Tibial nerve (tissue), 4 donors: ENCODE results near the gene SERINC3. TPM values are rescaled to one million over a fixed set of nuclear protein-coding genes. Genes with fewer than 3 reads are reported as not detected.

ENCODE experiments used
- DNase-seq, 2 donors: peaks; one replicate each; pipeline ENCODE4 v3.0.0-alpha.2; 2019; ENCODE audit warnings: low spot score in 2 of 2
- H3K27ac ChIP-seq, 4 donors: fragments of 200-600 bp; sonication (generic) in 3 of 4; one replicate each; pipeline ENCODE4 v1.5.1; 2017 to 2019; ENCODE audit warnings: mild to moderate bottlenecking in 1 of 4
- H3K27me3 ChIP-seq, 2 donors: fragments of 200-600 bp; sonication (generic) in 1 of 2; one replicate each; pipeline versions ENCODE4 v1.5.1 to v1.6.0; 2017 to 2019
- H3K36me3 ChIP-seq, 3 donors: fragments of 200-600 bp; sonication (generic); one replicate each; pipeline ENCODE4 v1.5.1; 2018 to 2019
- H3K4me1 ChIP-seq, 4 donors: fragments of 200-600 bp; sonication (generic) in 3 of 4; one replicate each; pipeline ENCODE4 v1.5.1; 2017 to 2019
- H3K4me3 ChIP-seq, 4 donors: fragments of 200-600 bp; sonication (generic) in 3 of 4; one replicate each; pipeline ENCODE4 v1.5.1; 2017 to 2019; ENCODE audit warnings: mild to moderate bottlenecking in 1 of 4, moderate library complexity in 1 of 4
- H3K9me3 ChIP-seq, 4 donors: fragments of 200-600 bp; sonication (generic) in 3 of 4; one replicate each; pipeline ENCODE4 v1.5.1; 2017 to 2019
- EP300 ChIP-seq, 2 donors: sonication (generic); formaldehyde crosslinking; IDR thresholded peaks; one replicate each; pipeline ENCODE4 v1.6.1; 2017; ENCODE audit warnings: antibody characterized with exemption in 2 of 2, mild to moderate bottlenecking in 1 of 2
- POLR2A ChIP-seq, 2 donors: fragments of 450-650 bp; IDR thresholded peaks; one replicate each; pipeline ENCODE4 v1.6.1; 2017; ENCODE audit warnings: antibody characterized with exemption in 2 of 2, mild to moderate bottlenecking in 2 of 2, moderate library complexity in 2 of 2
- WGBS, 2 donors: methylation state at CpG; one replicate each; pipeline ENCODE4 v1.1.5; 2018; 5-methylcytosine and 5-hydroxymethylcytosine counted together
- total RNA-seq, 4 donors: library from RNA; depleted of rRNA; stranded (reverse); fragments of >200 nt; gene quantifications; one replicate each; pipeline ENCODE4 v1.1.0, GENCODE V29; 2016
- TF ChIP-seq, protein P1 (sequence below), 5 experiments: fragments of 200-600 bp in 3 of 5; fragments of 450-650 bp in 2 of 5; sonication (generic) in 3 of 5; IDR thresholded peaks; one replicate each; pipeline ENCODE4 v1.5.1; 2016 to 2019; ENCODE audit warnings: antibody characterized with exemption in 5 of 5, mild to moderate bottlenecking in 3 of 5, moderate library complexity in 2 of 5

The SERINC3 gene
- total RNA-seq, 4 donors from 2014 or later: 59.7 to 97.5 (median 86.7) TPM

DNA sequence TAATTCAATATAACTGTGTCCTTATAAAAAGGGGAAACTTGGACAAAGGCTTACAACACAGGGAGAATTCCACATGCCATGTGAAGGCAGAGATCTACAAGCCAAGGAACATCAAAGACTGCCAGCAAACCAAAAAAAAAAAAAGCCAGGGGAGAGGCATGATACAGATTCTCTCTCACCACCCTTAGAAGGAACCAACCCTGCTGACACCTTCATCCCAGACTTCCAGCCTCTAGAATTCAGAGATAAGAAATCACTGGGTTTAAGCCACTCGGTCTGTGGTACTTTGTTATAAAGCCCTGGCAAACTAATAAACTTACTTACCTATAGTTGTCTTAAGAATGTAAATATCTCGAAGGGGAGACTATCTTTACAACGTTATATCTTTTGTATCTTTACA is 4.4 kb downstream of the SERINC3 start:
- Histone ChIP-seq H3K27ac (peak overlapping the region in 1 of 4 donors; percentile 1), H3K27me3 (no peaks in the 10 kb centered on the region), H3K4me1 (peaks cover 2 to 83% (median 43%) of the 10 kb centered on the region in 4 donors), H3K36me3 (peaks cover 0 to 19% (median 0%) of the 10 kb centered on the region in 3 donors), H3K9me3 (no peaks in the 10 kb centered on the region), H3K4me3 (no peak overlapping the region)
- no peak for DNase-seq
- no peak for TF ChIP-seq POLR2A (IDR thresholded peaks at IDR 0.05)
- TF ChIP-seq, protein P1, sequence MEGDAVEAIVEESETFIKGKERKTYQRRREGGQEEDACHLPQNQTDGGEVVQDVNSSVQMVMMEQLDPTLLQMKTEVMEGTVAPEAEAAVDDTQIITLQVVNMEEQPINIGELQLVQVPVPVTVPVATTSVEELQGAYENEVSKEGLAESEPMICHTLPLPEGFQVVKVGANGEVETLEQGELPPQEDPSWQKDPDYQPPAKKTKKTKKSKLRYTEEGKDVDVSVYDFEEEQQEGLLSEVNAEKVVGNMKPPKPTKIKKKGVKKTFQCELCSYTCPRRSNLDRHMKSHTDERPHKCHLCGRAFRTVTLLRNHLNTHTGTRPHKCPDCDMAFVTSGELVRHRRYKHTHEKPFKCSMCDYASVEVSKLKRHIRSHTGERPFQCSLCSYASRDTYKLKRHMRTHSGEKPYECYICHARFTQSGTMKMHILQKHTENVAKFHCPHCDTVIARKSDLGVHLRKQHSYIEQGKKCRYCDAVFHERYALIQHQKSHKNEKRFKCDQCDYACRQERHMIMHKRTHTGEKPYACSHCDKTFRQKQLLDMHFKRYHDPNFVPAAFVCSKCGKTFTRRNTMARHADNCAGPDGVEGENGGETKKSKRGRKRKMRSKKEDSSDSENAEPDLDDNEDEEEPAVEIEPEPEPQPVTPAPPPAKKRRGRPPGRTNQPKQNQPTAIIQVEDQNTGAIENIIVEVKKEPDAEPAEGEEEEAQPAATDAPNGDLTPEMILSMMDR (IDR thresholded peaks at IDR 0.05): no peak
- no peak for TF ChIP-seq EP300 (IDR thresholded peaks at IDR 0.05)
- WGBS, 2 donors: 83 to 85% methylated on average over 3 of the region's 3 CpGs

DNA sequence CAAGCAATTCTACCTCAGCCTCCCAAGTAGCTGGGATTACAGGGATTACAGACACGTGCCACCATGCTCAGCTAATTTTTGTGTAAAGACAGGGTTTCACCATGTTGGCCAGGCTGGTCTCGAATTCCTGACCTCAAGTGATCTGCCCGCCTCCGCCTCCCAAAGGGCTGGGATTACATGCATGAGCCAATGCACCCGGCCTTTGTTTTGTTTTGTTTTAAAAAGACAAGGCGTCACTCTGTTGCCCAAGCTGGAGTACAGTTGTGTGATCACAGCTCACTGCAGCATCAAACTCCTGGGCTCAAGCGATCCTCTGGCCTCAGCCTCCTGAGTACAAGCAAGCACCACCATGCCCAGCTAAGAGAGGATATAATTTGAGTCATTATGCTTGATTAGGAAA is 5.4 kb downstream of the SERINC3 start:
- TF ChIP-seq, protein P1 (IDR thresholded peaks at IDR 0.05): no peak
- TF ChIP-seq POLR2A (IDR thresholded peaks at IDR 0.05): no peak
- TF ChIP-seq EP300 (IDR thresholded peaks at IDR 0.05): no peak
- WGBS, 2 donors: 37 to 51% methylated on average over 7 of the region's 7 CpGs

GRCh38 chr20:44513871-44514270 is 8.0 kb downstream of the SERINC3 start:
- H3K27ac ChIP-seq: no peak overlapping the region
- 82 to 85% methylated on average over 10 of the region's 10 CpGs for WGBS, 2 donors
- TF ChIP-seq EP300 (IDR thresholded peaks at IDR 0.05): no peak
- TF ChIP-seq POLR2A (IDR thresholded peaks at IDR 0.05): no peak
- TF ChIP-seq, protein P1 (IDR thresholded peaks at IDR 0.05): no peak
- H3K9me3 ChIP-seq: no peaks in the 10 kb centered on the region
- H3K27me3 ChIP-seq: no peaks in the 10 kb centered on the region
- H3K4me3 ChIP-seq: no peak overlapping the region
- H3K4me1 ChIP-seq: peaks cover 0 to 58% (median 20%) of the 10 kb centered on the region in 4 donors
- H3K36me3 ChIP-seq: peaks cover 0 to 48% (median 8%) of the 10 kb centered on the region in 3 donors
- no peak for DNase-seq

More for the DNA sequence above, 5.4 kb downstream of the SERINC3 start:
- no peak for DNase-seq
- Histone ChIP-seq H3K27me3 (no peaks in the 10 kb centered on the region), H3K36me3 (peaks cover 0 to 29% (median 0%) of the 10 kb centered on the region in 3 donors), H3K27ac (peak overlapping the region in 2 of 4 donors; percentile 1 to 55), H3K4me1 (peaks cover 2 to 82% (median 43%) of the 10 kb centered on the region in 4 donors), H3K4me3 (no peak overlapping the region), H3K9me3 (no peaks in the 10 kb centered on the region)

DNA sequence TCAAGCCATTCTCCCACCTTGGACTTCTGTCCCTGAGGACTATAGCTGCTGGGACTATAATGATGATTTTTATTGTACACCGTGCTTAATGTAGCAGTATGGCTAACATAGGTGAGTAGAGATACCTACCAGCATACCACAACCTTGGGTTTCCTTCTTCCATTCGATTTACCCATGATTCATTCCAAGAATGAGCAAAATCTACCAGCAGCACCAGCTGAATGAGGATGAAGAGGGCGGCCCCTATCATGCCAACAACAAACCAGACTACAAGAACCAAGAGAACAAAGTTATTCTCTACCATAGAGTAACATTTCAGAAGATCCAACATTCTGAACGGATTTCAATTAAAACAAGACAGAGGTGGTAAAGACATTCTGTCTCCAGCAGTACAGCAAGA is 12.1 kb downstream of the SERINC3 start:
- Histone ChIP-seq H3K36me3 (peaks cover 0 to 88% (median 16%) of the 10 kb centered on the region in 3 donors), H3K4me3 (no peak overlapping the region), H3K4me1 (peaks cover 0 to 19% (median 0%) of the 10 kb centered on the region in 4 donors), H3K27me3 (no peaks in the 10 kb centered on the region), H3K9me3 (no peaks in the 10 kb centered on the region), H3K27ac (no peak overlapping the region)
- TF ChIP-seq EP300 (IDR thresholded peaks at IDR 0.05) (no peak), POLR2A (IDR thresholded peaks at IDR 0.05) (no peak)
- TF ChIP-seq, protein P1 (IDR thresholded peaks at IDR 0.05): no peak
- 92 to 93% methylated on average over 4 of the region's 4 CpGs for WGBS, 2 donors
- no peak for DNase-seq

DNA sequence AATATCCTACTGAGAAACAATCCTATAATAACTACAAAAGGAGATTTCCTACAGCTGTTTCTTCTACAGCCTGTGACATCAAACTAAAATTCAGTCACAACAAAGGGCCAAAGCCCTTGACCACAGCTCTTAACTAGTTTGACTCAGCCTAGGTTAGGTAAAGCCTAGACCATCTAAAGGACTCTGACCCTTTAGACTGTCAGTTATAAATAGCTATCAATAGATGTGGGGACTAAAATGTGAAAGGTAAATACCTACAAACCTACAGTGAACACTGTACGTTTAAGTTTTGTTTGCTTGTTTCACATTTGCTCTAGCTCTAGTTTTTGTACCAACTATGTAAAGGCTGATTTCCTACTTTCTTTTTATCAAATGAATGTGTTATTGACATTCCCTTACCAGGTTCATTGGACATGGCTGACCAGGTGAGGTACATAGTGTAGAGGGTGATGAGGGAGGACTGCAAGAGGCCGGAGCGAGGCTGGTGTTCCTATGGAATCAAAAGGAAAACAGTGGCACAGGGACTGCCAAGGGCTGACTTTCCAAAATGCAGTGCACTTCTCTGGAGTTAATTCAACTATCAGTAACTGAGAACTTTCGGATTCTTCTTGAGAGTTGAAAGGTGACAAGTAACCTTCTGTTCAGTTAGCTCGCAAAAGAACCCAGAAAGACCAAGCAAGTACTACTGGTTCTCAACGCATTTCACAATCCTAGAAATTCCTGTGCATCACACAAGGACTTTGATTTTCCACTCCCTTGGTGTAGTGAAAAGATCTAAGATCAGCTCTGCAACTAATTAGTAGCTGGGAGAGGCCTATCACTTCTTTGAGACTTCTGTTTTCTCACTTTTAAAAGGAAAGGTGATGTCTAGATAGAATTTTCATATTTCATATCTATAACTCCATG is 17.2 kb downstream of the SERINC3 start:
- DNase-seq: no peak
- no peaks in the 10 kb centered on the region for H3K27me3 ChIP-seq
- 95 to 97% methylated on average over 6 of the region's 6 CpGs for WGBS, 2 donors
- no peaks in the 10 kb centered on the region for H3K9me3 ChIP-seq
- TF ChIP-seq EP300 (IDR thresholded peaks at IDR 0.05) (no peak), POLR2A (IDR thresholded peaks at IDR 0.05) (no peak)
- TF ChIP-seq, protein P1 (IDR thresholded peaks at IDR 0.05): no peak
- H3K4me1 ChIP-seq: no peaks in the 10 kb centered on the region
- no peak overlapping the region for H3K4me3 ChIP-seq
- H3K27ac ChIP-seq: no peak overlapping the region
- H3K36me3 ChIP-seq: peaks cover 2 to 97% (median 39%) of the 10 kb centered on the region in 3 donors
